GM12878 (cell line): Measurements from ENCODE around the gene MRPL12. TPM values are rescaled to one million over a fixed set of nuclear protein-coding genes. Genes with fewer than 3 reads are reported as not detected.

Experiments used
- CHD2 ChIP-seq: IDR thresholded peaks from 2 replicates; pipeline ENCODE4 v1.6.1; 2011; ENCODE audit warnings: low read depth, low read length, improper control_type of control experiment, borderline replicate concordance
- CREB1 ChIP-seq: IDR thresholded peaks from 2 replicates; pipeline ENCODE4 v1.6.1; 2012; ENCODE audit warnings: low read depth, mild to moderate bottlenecking, inconsistent platforms
- DPF2 ChIP-seq: fragments of 450-650 bp; IDR thresholded peaks from 2 replicates; pipeline ENCODE4 v1.6.1; 2017; ENCODE audit warnings: mild to moderate bottlenecking
- FOS ChIP-seq: IDR thresholded peaks from 3 replicates; pipeline ENCODE4 v1.6.1; 2011; ENCODE audit warnings: borderline replicate concordance; ENCODE audit not compliant: insufficient read length; ENCODE audit errors: extremely low read depth
- IKZF1 ChIP-seq: fragments of 450-650 bp; conservative IDR thresholded peaks from 2 replicates; pipeline ENCODE4 v1.6.1; 2017; ENCODE audit warnings: antibody characterized with exemption, mild to moderate bottlenecking
- MAX ChIP-seq: IDR thresholded peaks from 2 replicates; pipeline ENCODE4 v1.6.1; 2012; ENCODE audit warnings: low read depth, low read length, improper control_type of control experiment
- MEF2B ChIP-seq: fragments of 450-650 bp; IDR thresholded peaks from 2 replicates; pipeline ENCODE4 v1.6.1; 2018; ENCODE audit warnings: mild to moderate bottlenecking, moderate library complexity; ENCODE audit not compliant: partially characterized antibody, poor library complexity, severe bottlenecking
- NFXL1 ChIP-seq: fragments of 450-650 bp; IDR thresholded peaks from 2 replicates; pipeline ENCODE4 v1.6.1; 2017; ENCODE audit warnings: antibody characterized with exemption, mild to moderate bottlenecking, borderline replicate concordance
- NKRF ChIP-seq: fragments of 450-650 bp; conservative IDR thresholded peaks from 2 replicates; pipeline ENCODE4 v1.6.1; 2017; ENCODE audit warnings: mild to moderate bottlenecking, moderate library complexity
- NR2F1 ChIP-seq: fragments of 450-650 bp; conservative IDR thresholded peaks from 2 replicates; pipeline ENCODE4 v1.6.1; 2017; ENCODE audit warnings: mild to moderate bottlenecking
- PAX5 ChIP-seq: IDR thresholded peaks from 2 replicates; pipeline ENCODE4 v1.6.1; 2011; ENCODE audit warnings: low read depth, low read length, borderline replicate concordance
- RAD51 ChIP-seq: fragments of 450-650 bp; IDR thresholded peaks from 2 replicates; pipeline ENCODE4 v1.6.1; 2016; ENCODE audit warnings: moderate library complexity, mild to moderate bottlenecking, inconsistent platforms
- RB1 ChIP-seq: fragments of 450-650 bp; formaldehyde crosslinking; IDR thresholded peaks from 2 replicates; pipeline ENCODE4 v1.6.1; 2017; ENCODE audit warnings: mild to moderate bottlenecking, borderline replicate concordance
- STAT3 ChIP-seq: IDR thresholded peaks from 2 replicates; pipeline ENCODE4 v1.6.1; 2011; ENCODE audit warnings: low read depth, low read length, improper control_type of control experiment
- TCF3 ChIP-seq: IDR thresholded peaks from 2 replicates; pipeline ENCODE4 v1.6.1; 2012; ENCODE audit warnings: low read depth, mild to moderate bottlenecking, low read length, borderline replicate concordance; ENCODE audit not compliant: insufficient read depth
- USF1 ChIP-seq: IDR thresholded peaks from 2 replicates; pipeline ENCODE4 v1.6.1; 2011; ENCODE audit warnings: borderline replicate concordance, low read depth, mild to moderate bottlenecking, moderate library complexity, mixed read lengths, low read length; ENCODE audit not compliant: insufficient read depth; ENCODE audit errors: extremely low read length
- YY1 ChIP-seq: IDR thresholded peaks from 2 replicates; pipeline ENCODE4 v1.6.1; 2011; ENCODE audit warnings: low read depth, mild to moderate bottlenecking, low read length
- ZNF592 ChIP-seq: fragments of 450-650 bp; IDR thresholded peaks from 2 replicates; pipeline ENCODE4 v1.6.1; 2017; ENCODE audit warnings: mild to moderate bottlenecking, moderate library complexity
- ZSCAN29 ChIP-seq: fragments of 450-650 bp; IDR thresholded peaks from 2 replicates; pipeline ENCODE4 v1.6.1; 2017; ENCODE audit warnings: mild to moderate bottlenecking, moderate library complexity
- polyA plus RNA-seq, 11 experiments: library from polyadenylated mRNA; depleted of rRNA in 4 of 11; unstranded in 6 of 11; stranded (reverse) in 5 of 11; fragments of >200 nt; fragmentation: Nextera tagmentation in 4 of 11; fragmentation: Illumina TruSeq in 1 of 11; extraction: Ambion mirVana in 4 of 11; extraction: Trizol in 1 of 11; gene quantifications; 1 replicate in 1 of 11; 2 replicates in 10 of 11; pipeline versions ENCODE4 v1.2.1 to v1.2.3, GENCODE V29; 2011 to 2016; ENCODE audit warnings: inconsistent platforms in 2 of 11, missing spikeins in 2 of 11, low read depth in 1 of 11
- total RNA-seq, 4 experiments: library from RNA; depleted of rRNA in 3 of 4; stranded (reverse); fragments of >200 nt in 3 of 4; fragmentation: Illumina TruSeq in 1 of 4; extraction: Trizol in 1 of 4; gene quantifications; 2 replicates each; pipeline versions ENCODE4 v1.2.1 to v1.2.3, GENCODE V29; 2013 to 2021
- TF ChIP-seq, protein P1 (sequence below): fragments of 450-650 bp; IDR thresholded peaks from 2 replicates; pipeline ENCODE4 v1.6.1; 2017; ENCODE audit warnings: low read depth, mild to moderate bottlenecking, moderate library complexity

The MRPL12 gene
- total and polyA plus RNA-seq, 10 of the 15 experiments (the other 5 are each of a cell fraction or from before 2014, with no cell fraction given): 1.3 to 269 (median 117) TPM

DNA sequence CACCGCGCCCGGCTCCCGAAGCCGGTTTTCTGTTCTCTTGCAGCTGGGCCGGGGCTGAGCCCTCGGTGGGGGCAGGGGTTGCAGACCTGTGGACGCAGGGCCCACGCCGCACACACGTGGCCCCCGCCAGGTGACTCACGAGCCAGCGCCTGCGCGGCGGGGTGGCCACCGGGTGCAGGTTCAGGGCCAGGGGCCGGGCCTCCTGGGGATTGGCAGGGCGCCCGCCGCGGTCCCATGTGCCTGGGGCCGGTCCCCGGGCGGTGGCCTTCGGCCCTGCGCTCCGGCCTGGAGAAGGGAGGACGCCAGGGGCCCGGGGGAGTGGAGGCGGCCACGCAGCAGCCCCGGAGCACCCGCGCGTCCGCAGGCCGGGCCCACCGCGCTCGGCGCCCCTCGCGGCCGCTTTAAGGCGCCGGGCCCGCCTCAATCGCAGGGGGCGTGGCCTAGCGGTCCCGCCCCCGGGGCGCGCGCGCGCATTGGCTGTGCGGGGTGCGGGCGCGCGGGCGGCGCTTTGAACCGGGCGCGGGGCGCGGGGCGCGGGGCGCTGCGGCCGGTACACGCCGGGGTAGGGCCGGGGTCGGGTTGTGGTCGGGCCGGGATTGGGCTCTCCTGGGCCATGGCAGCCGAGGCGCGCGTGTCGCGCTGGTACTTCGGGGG, 8.8 kb downstream of the MRPL12 start, which contains the start of gene SLC25A10 (continued):
- TF ChIP-seq ZNF592 (peak; percentile 68; the same call in 1 of the 2 replicates), CREB1 (peak; percentile 41; the same call in 1 of the 2 replicates), PAX5 (no peak), MAX (peak; percentile 93), USF1 (peak; percentile 83), RB1 (0 out of 2 replicates have a peak, but pooled peaks have one; percentile 76), RAD51 (peak; percentile 79), NFXL1 (0 out of 2 replicates have a peak, but pooled peaks have one; percentile 31), DPF2 (peak; percentile 84), FOS (no peak), CHD2 (peak; percentile 34; the same call in 1 of the 2 replicates), NR2F1 (peak; percentile 98), YY1 (peak; percentile 27), NKRF (peak; percentile 97), TCF3 (peak; percentile 51; the same call in 1 of the 2 replicates), MEF2B (peak; percentile 85), STAT3 (no peak), IKZF1 (peak; percentile 79), ZSCAN29 (0 out of 2 replicates have a peak, but pooled peaks have one; percentile 17)
- TF ChIP-seq, protein P1, sequence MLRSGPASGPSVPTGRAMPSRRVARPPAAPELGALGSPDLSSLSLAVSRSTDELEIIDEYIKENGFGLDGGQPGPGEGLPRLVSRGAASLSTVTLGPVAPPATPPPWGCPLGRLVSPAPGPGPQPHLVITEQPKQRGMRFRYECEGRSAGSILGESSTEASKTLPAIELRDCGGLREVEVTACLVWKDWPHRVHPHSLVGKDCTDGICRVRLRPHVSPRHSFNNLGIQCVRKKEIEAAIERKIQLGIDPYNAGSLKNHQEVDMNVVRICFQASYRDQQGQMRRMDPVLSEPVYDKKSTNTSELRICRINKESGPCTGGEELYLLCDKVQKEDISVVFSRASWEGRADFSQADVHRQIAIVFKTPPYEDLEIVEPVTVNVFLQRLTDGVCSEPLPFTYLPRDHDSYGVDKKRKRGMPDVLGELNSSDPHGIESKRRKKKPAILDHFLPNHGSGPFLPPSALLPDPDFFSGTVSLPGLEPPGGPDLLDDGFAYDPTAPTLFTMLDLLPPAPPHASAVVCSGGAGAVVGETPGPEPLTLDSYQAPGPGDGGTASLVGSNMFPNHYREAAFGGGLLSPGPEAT: 0 out of 2 replicates have a peak, but pooled peaks have one; percentile 7
